ENCODE data around the gene DOP1B.

Gene DOP1B

GRCh38 chr21:36205962-36206361 lies 49.3 kb downstream of the DOP1B start:
- Histone ChIP-seq H3K9me3 (ENCODE audit: control insufficient read depth in 2 of 2, low read length in 2 of 2) (no peaks in the 10 kb centered on the region), H3K36me3 (ENCODE audit: control insufficient read depth in 2 of 2, insufficient read depth in 2 of 2, low read length in 2 of 2) (peaks cover 2 to 7% of the 10 kb centered on the region in 2 donors), H3K4me1 (ENCODE audit: control insufficient read depth, insufficient read depth, low read length) (no peaks in the 10 kb centered on the region), H3K27me3 (ENCODE audit: control insufficient read depth in 1 of 2, insufficient read depth in 2 of 2, low read length in 2 of 2) (no peaks in the 10 kb centered on the region), H3K27ac (ENCODE audit: low read length) (no peak overlapping the region), H3K9ac (ENCODE audit: low read length in 2 of 2) (no peak overlapping the region), H3K4me3 (ENCODE audit: low read length in 2 of 2) (no peak overlapping the region)

All from stomach smooth muscle (tissue), 2 donors.